HG03097 (cell line): ENCODE measurements around the gene SHC3.
"Not testable (repeated sequence)": the region's sequence is repeated elsewhere in the genome, so short reads cannot be mapped to it uniquely, and the experiment has no call there.

Source experiments
- ATAC-seq: cut with Tn5 transposase; IDR thresholded peaks from one replicate; pipeline ENCODE4 v1.9.1; 2021; ENCODE audit not compliant: unreplicated experiment, low FRiP score

SHC3 gene

GRCh38 chr9:89177944-89178829, at the start of gene SHC3:
TSS of gene SHC3 (minus strand) at chr9:89178818. CDS start at chr9:89178460, 358 bp downstream.
- ATAC-seq, result no peak

DNA sequence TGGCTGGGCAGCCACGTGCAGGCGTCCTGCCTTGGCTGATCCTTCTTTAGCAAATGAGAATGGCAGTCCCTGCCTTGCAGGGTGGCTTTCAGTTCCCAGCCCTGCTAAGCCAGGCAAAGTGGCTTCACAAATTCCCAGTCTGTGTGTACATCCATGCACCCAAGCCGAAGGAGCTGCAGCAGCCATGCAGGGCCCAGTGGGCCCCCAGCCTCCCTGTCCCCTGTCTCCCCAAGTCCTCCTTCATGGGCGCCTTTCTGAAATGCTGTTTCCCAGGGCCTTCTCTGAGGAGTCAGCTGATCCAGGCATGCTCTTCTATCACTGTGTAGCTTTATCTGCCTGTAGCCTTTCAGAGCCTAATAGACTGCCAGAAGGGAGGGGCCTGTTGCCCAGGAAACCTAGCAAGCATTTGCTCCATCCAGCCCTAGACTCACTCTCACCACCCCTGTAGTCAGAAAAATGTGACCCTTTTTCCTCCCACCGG, 47.4 kb upstream of the SHC3 start:
- ATAC-seq, result no peak

DNA sequence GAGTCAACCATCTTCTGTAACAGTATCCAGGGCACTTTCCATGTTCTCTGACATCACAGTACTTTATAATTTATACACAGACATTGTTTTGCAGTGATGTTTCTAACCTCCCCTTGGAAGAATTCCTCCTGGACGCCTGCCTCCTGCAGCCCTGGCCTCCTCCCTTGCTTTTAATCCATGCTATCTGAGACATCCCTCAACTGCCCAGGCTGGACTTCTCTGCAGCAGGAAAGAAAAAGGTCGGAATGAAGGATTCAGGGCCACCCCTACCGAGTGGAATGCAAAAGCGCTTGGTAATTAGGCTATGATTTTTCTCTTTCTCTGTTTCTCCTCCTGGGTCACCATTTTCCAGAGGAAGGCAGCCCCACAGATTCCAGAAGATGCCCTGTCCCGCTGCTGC, 47.0 kb upstream of the SHC3 start:
- ATAC-seq, result no peak

GRCh38 chr9:89225036-89225435, 46.4 kb upstream of the SHC3 start:
- no peak for ATAC-seq

DNA sequence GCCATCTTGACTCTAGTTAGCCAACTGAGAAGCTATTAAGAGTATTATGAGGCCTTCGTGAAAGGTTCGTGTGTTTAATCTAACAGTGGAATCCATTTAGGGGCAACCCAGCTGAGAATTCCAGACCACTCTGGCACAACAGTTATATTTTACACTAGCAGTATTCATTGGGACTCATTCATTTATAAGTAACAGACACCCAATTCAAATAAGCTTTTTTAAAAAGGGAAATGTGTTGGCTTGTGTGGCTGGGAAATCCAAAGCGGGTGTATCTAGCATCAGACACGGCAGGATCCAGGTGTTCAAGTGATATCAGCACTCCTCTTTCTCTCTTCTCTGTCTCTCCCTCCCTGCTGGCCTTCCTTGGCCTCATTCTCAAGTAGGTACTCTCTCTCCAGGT, 46.0 kb upstream of the SHC3 start:
- ATAC-seq, result no peak

- no peak for ATAC-seq
These were observed 44.9 kb upstream of the SHC3 start for GRCh38 chr9:89223396-89223977.

DNA sequence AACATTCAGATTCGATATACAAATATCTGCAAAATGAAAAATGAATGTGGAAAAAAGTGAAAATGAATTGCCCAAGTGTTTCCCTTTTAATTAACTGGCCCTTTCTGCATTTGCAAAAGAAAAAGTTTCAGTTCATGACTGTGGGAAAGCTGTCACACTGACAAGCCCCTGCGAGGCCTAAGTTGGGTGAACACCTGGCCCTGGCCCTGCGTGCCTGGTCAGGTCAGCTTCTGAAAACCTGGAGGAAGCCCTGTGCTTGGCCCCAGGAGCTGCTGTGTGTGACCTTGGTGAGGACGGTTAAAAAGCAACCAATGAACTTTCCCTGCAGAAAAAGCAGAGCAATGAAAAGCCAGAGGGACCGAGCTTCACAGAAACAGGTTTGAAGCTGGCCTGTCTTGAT, 41.0 kb upstream of the SHC3 start:
- no peak for ATAC-seq

DNA sequence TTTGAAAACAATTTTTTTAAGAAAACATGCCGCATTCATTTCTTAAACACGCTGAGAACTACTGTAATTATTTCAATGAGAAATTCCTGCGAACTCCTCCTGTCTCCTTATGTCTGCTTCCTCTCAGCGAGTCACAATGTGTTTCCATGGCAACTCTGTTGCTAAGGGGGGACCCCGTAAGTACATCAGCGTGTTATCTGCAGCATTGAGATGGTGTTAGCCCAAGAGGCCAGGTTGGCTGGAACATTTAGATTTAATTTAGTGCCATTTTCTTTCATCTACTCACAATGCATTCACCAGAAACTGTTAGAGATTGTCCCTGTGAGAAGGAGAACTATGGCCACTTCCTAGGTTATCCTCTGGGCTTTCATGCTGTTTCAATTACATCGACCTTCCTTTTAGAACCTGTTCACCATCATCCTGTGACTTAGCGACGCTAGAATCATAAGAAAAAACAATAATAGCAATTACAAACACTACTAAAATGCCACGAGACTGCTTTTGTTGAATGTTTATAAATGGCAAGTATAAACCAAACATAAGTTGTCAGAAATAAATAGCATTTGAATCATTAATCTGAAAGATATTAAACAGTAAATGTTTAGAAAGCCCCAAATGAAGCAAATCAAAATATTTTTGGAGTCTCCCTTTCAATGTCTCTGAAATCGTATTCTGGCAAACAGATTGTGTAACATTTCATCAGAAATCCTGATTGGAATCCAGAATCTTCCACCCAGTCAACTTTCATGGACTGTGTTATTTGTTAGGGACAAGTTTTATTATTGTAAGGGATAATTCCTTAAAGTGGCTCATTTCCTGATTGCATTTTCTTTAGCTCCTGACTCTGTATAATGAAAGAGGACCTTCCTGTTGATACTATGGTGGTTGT, 39.7 kb upstream of the SHC3 start:
- ATAC-seq, result no peak

DNA sequence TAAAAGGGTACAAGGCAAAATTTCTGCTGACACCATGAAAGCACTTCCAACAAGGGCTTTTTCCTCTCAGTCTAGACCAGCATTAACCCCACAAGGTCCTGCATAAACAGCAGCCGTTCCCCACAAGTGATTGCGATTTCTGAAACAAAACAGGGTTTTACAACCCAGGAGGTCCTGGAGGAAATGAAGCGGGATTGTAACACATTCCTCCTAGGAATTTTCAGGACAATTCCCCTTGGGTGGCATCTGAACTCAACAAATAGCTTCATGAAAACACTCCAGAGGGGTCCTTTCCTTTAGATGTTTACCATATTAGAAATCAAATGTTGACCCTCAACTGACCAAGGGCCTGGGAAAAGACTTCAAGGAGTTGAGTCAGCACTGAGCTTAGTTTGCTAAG, 36.7 kb upstream of the SHC3 start:
- ATAC-seq, result no peak

GRCh38 chr9:89213396-89213880, 34.8 kb upstream of the SHC3 start:
- ATAC-seq, result no peak

GRCh38 chr9:89212171-89212570, 33.6 kb upstream of the SHC3 start:
- ATAC-seq, result no peak

GRCh38 chr9:89209311-89209710, 30.7 kb upstream of the SHC3 start:
- not testable (repeated sequence) for ATAC-seq

DNA sequence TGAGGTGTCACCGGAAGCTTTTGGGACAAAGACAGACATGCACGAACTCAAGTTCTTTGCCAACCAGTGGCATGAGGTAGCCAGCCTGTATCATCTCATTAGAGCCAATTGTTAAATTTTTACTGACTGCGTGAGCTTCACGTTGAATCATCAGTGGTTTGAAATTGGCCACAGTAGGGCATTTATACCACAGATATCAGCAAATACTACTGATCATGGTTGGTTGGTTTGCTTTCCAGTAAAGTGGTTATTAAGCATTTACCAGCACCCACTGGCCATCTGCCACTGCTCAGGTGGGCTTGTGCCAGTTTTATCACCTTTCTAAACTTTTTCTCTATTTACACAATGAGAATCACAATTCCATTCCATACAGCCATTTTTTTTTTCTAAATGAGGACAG, 28.4 kb upstream of the SHC3 start:
- no peak for ATAC-seq

GRCh38 chr9:89204801-89205200, 26.2 kb upstream of the SHC3 start:
- no peak for ATAC-seq

DNA sequence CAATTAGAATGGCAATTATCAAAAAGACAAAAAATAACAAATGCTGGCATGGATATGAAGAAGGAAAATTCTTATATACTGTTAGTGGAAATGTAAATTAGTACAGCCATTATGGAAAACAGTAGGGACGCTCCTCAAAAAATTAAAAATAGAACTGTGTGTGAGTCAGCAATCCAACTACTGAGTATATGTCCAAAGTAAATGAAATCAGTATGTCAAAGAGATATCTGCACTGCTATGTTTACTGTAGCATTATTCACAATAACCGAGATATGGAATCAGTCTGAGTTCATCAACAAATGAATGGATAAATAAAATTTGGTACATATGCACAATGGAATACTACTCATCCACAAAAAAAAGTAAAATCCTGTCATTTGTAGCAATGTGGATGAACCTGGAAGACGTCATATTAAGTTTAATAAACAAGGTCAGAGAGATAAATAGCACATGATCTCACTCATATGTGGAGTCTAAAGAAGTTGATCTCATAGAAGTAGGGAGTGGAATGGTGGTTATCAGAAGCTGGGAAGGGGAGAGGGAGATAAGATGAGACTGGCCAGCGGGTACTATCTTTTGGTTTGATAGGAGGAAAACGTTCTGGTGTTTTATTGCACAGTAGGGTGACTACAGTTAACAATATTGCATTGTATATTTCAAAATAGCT, 16.6 kb upstream of the SHC3 start:
- no peak for ATAC-seq

- ATAC-seq, result no peak
These were observed 16.0 kb upstream of the SHC3 start for GRCh38 chr9:89194421-89195130.

- no peak for ATAC-seq
These were observed 12.4 kb upstream of the SHC3 start for GRCh38 chr9:89191004-89191403.

GRCh38 chr9:89189215-89189614, 10.6 kb upstream of the SHC3 start:
- no peak for ATAC-seq

GRCh38 chr9:89187950-89188349, 9.3 kb upstream of the SHC3 start:
- ATAC-seq, result no peak

DNA sequence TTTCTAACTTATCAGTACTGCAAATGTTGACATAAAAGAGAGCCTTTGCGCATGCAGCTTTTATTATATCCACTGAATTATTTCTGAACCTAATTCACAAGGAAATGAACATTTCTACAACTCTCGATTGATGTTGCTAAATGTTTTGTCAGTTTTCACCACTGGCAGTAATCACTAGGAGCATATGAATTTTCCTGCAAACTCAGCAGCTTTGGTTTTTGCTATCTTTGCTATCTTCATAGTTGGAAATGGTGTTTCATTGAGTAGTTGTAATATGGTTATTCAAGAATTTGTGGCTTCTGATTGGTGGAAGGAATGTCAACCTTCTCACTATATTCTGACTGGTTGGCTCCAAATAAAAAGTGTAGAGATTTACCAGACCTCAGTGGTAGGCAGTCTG, 8.9 kb upstream of the SHC3 start:
- no peak for ATAC-seq
